Measurements from ENCODE around the gene PHF21A.

PHF21A gene

DNA sequence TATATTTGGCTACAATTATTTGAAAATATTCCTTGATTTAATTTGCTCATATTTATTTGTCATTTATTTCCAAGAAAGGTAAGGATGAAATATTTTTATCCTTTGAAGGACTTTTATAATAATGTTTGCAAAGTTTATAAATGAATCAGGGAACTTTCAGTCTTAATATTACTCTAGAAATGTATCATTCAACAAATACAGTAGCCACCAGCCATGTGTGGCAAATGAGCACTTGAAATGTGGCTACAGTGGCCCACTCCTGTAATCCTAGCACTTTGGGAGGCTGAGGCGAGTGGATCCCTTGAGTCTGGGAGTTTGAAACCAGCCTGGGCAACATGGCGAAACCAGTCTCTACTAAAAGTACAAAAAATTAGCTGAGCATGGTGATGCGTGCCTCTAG is 20.3 kb upstream of the PHF21A start:
- Histone ChIP-seq H3K4me1 (ENCODE audit: control insufficient read depth, insufficient read depth, low read length, unreplicated experiment) (no peaks in the 10 kb centered on the region), H2AFZ (ENCODE audit: low read length, unreplicated experiment) (no peak overlapping the region), H3K79me2 (ENCODE audit: control insufficient read depth, insufficient read depth, low read length, unreplicated experiment) (no peaks in the 10 kb centered on the region), H3K36me3 (ENCODE audit: insufficient read depth, low read length) (no peaks in the 10 kb centered on the region), H3K4me3 (ENCODE audit: low read depth, low read length) (no peak overlapping the region), H3K27ac (ENCODE audit: low read depth, low read length) (no peak overlapping the region), H3K27me3 (ENCODE audit: insufficient read depth, low read length) (peaks cover 4% of the 10 kb centered on the region; the same call in 1 of the 2 replicates)

DNA sequence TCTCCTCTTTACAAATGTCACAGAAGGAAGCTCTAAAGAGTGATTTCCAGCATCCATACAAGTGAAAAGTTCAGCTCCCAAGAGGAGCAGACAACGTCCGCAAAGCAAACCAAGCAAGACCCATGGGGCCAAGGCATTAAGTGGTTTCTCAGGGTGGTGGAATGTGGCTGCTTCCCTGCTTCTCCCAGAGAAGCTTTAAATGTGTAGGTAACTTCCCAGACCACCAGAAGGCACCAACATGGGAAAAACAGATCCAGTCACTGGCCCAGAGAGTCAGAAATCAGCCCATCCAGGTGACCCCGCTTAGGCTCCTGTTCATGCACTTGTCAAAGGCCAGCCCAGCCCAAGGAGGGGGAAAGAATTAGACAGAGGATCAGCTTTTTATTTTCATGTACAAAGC is 13.3 kb upstream of the PHF21A start:
- Histone ChIP-seq H2AFZ (ENCODE audit: low read length, unreplicated experiment) (no peak overlapping the region), H3K27me3 (ENCODE audit: insufficient read depth, low read length) (peaks cover 4% of the 10 kb centered on the region; the same call in 1 of the 2 replicates), H3K27ac (ENCODE audit: low read depth, low read length) (no peak overlapping the region), H3K4me3 (ENCODE audit: low read depth, low read length) (no peak overlapping the region), H3K4me1 (ENCODE audit: control insufficient read depth, insufficient read depth, low read length, unreplicated experiment) (no peaks in the 10 kb centered on the region), H3K79me2 (ENCODE audit: control insufficient read depth, insufficient read depth, low read length, unreplicated experiment) (no peaks in the 10 kb centered on the region), H3K36me3 (ENCODE audit: insufficient read depth, low read length) (no peaks in the 10 kb centered on the region)

DNA sequence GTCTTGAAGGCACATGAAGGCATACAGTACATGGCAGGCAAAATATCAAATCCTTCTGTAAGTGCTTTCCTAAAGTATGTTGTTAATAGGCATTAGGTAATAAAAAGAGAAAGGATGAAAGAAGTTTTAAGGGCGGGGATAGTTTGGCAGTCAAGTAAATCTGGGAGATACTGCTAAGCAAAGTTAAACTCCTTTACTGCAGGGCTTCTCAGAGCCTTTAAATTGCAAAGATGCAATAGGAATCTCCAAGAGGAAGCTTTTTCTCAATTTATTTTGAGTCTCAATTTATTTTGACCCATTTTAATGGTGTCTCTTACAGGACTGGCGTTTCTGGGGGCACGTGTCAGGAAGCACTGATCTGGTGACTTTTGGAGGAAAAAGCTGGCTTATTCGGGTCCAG is 12.8 kb upstream of the PHF21A start:
- Histone ChIP-seq H3K27ac (ENCODE audit: low read depth, low read length) (no peak overlapping the region), H3K36me3 (ENCODE audit: insufficient read depth, low read length) (no peaks in the 10 kb centered on the region), H2AFZ (ENCODE audit: low read length, unreplicated experiment) (no peak overlapping the region), H3K4me3 (ENCODE audit: low read depth, low read length) (no peak overlapping the region), H3K27me3 (ENCODE audit: insufficient read depth, low read length) (peaks cover 4% of the 10 kb centered on the region; the same call in 1 of the 2 replicates), H3K79me2 (ENCODE audit: control insufficient read depth, insufficient read depth, low read length, unreplicated experiment) (no peaks in the 10 kb centered on the region), H3K4me1 (ENCODE audit: control insufficient read depth, insufficient read depth, low read length, unreplicated experiment) (no peaks in the 10 kb centered on the region)

GRCh38 chr11:46133119-46133518 is 11.9 kb upstream of the PHF21A start:
- Histone ChIP-seq H3K27ac (ENCODE audit: low read depth, low read length) (no peak overlapping the region), H3K4me1 (ENCODE audit: control insufficient read depth, insufficient read depth, low read length, unreplicated experiment) (no peaks in the 10 kb centered on the region), H2AFZ (ENCODE audit: low read length, unreplicated experiment) (no peak overlapping the region), H3K27me3 (ENCODE audit: insufficient read depth, low read length) (peaks cover 4% of the 10 kb centered on the region; the same call in 1 of the 2 replicates), H3K79me2 (ENCODE audit: control insufficient read depth, insufficient read depth, low read length, unreplicated experiment) (no peaks in the 10 kb centered on the region), H3K4me3 (ENCODE audit: low read depth, low read length) (no peak overlapping the region), H3K36me3 (ENCODE audit: insufficient read depth, low read length) (no peaks in the 10 kb centered on the region)

DNA sequence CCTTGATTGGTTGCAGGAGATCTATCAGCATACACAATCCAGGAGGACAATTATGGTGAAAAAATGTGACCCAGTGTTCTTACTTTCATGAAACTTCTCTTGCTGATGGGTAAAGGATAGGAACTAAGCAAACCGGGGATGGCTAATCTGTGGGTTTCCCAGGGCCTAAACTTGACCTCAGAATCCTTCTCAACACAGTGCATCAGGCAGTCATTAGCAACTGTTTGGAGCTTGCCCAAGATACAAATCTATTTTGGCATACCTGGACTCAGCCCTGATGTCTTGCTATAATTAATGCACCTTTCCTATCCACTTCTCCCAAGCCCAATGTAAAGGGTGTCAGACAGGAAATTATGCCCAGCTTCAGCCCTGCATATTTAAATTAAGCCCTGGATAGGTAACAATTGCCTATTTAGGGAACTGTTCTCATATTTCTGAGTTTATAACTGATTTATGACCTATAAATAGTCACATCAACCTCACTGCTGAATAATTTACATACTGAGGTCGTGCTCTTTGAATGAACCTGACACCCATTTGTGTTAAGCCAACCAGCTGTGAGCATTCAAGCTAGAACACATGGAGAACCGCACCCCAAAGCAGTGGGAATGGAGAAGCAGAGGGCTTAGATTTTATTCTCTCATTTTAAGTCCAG is 9.2 kb upstream of the PHF21A start:
- Histone ChIP-seq H3K4me1 (ENCODE audit: control insufficient read depth, insufficient read depth, low read length, unreplicated experiment) (peaks cover 9% of the 10 kb centered on the region), H3K4me3 (ENCODE audit: low read depth, low read length) (no peak overlapping the region), H3K36me3 (ENCODE audit: insufficient read depth, low read length) (no peaks in the 10 kb centered on the region), H2AFZ (ENCODE audit: low read length, unreplicated experiment) (no peak overlapping the region), H3K79me2 (ENCODE audit: control insufficient read depth, insufficient read depth, low read length, unreplicated experiment) (no peaks in the 10 kb centered on the region), H3K27me3 (ENCODE audit: insufficient read depth, low read length) (no peaks in the 10 kb centered on the region), H3K27ac (ENCODE audit: low read depth, low read length) (no peak overlapping the region)

DNA sequence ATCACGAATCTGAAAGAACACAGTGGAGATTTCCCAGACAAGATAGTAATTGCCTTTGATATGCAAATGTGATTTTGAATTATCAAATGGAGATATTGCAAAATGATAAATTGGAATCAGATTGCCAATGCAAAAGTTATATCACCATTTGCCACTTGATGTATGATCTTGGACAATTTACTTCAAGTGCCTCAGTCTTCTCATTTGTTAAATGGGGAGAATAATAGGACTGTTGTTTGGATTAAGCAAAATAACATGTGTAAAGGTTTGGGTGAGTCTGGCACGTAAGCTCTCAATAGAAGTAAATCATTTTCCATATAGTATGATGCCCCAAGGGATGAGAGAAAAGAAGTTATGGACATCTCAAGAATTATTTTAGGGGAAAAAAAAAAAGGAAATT is 7.9 kb upstream of the PHF21A start:
- H3K27ac ChIP-seq (ENCODE audit: low read depth, low read length), result no peak overlapping the region
- no peak overlapping the region for H2AFZ ChIP-seq (ENCODE audit: low read length, unreplicated experiment)
- H3K4me3 ChIP-seq (ENCODE audit: low read depth, low read length), result no peak overlapping the region
- no peaks in the 10 kb centered on the region for H3K79me2 ChIP-seq (ENCODE audit: control insufficient read depth, insufficient read depth, low read length, unreplicated experiment)
- no peaks in the 10 kb centered on the region for H3K36me3 ChIP-seq (ENCODE audit: insufficient read depth, low read length)
- peaks cover 9% of the 10 kb centered on the region for H3K4me1 ChIP-seq (ENCODE audit: control insufficient read depth, insufficient read depth, low read length, unreplicated experiment)
- no peaks in the 10 kb centered on the region for H3K27me3 ChIP-seq (ENCODE audit: insufficient read depth, low read length)

DNA sequence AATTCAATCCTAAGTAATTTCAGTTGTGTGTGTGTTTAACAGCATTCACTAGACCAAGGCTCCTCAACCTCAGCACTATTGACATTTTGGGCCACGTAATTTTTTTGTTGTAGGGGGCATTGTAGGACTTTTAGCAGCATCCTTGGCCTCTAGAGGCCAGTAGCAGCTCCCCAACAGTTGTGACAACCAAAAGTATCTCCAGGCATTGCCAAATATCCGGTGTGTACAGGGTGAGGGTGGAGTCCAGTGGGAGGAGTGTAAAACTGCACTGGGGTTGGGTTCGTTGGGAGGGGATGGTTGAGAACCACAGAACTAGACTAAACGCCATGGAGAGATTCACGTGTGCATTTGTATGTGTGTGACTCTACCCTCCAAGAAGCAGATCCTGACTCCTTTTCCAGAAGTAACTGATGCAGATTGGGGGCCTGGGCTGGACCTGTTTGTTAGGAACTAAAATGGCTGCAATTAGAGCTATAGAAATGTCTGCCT is 5.9 kb upstream of the PHF21A start:
- Histone ChIP-seq H3K36me3 (ENCODE audit: insufficient read depth, low read length) (no peaks in the 10 kb centered on the region), H3K4me1 (ENCODE audit: control insufficient read depth, insufficient read depth, low read length, unreplicated experiment) (peaks cover 16% of the 10 kb centered on the region), H3K79me2 (ENCODE audit: control insufficient read depth, insufficient read depth, low read length, unreplicated experiment) (no peaks in the 10 kb centered on the region), H2AFZ (ENCODE audit: low read length, unreplicated experiment) (peak overlapping the region; percentile 19), H3K4me3 (ENCODE audit: low read depth, low read length) (no peak overlapping the region), H3K27me3 (ENCODE audit: insufficient read depth, low read length) (no peaks in the 10 kb centered on the region), H3K27ac (ENCODE audit: low read depth, low read length) (no peak overlapping the region)

DNA sequence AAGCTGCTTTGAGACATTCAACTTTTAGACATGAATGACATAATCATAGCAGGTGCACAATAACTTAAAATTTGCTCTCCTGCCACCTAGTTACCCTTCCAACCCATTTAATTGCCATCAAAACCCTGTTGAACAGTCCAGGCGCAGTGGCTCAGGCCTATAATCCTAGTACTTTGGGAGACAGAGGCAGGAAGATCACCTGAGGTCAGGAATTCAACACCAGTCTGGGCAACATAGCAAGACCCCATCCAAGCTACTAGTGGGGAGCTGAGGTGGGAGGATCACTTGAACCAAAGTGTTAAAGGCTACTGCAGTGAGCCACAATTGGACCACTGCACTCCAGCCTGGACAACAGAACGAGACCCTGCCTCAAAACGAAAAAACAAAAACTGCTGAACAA is 4.0 kb upstream of the PHF21A start:
- Histone ChIP-seq H3K4me3 (ENCODE audit: low read depth, low read length) (no peak overlapping the region), H3K4me1 (ENCODE audit: control insufficient read depth, insufficient read depth, low read length, unreplicated experiment) (peaks cover 16% of the 10 kb centered on the region), H3K27me3 (ENCODE audit: insufficient read depth, low read length) (no peaks in the 10 kb centered on the region), H3K79me2 (ENCODE audit: control insufficient read depth, insufficient read depth, low read length, unreplicated experiment) (peaks cover 3% of the 10 kb centered on the region), H3K27ac (ENCODE audit: low read depth, low read length) (no peak overlapping the region), H3K36me3 (ENCODE audit: insufficient read depth, low read length) (no peaks in the 10 kb centered on the region), H2AFZ (ENCODE audit: low read length, unreplicated experiment) (no peak overlapping the region)

GRCh38 chr11:46122945-46123715 is 1.9 kb upstream of the PHF21A start:
- peaks cover 20% of the 10 kb centered on the region for H3K4me1 ChIP-seq (ENCODE audit: control insufficient read depth, insufficient read depth, low read length, unreplicated experiment)
- no peaks in the 10 kb centered on the region for H3K36me3 ChIP-seq (ENCODE audit: insufficient read depth, low read length)
- no peak overlapping the region for H3K27ac ChIP-seq (ENCODE audit: low read depth, low read length)
- peaks cover 17% of the 10 kb centered on the region for H3K79me2 ChIP-seq (ENCODE audit: control insufficient read depth, insufficient read depth, low read length, unreplicated experiment)
- no peaks in the 10 kb centered on the region for H3K27me3 ChIP-seq (ENCODE audit: insufficient read depth, low read length)
- H3K4me3 ChIP-seq (ENCODE audit: low read depth, low read length), result peak overlapping the region; percentile 79; the same call in 1 of the 2 replicates
- H2AFZ ChIP-seq (ENCODE audit: low read length, unreplicated experiment), result no peak overlapping the region

GRCh38 chr11:46121724-46122477 is 647 bp upstream of the PHF21A start:
- peaks cover 26% of the 10 kb centered on the region for H3K4me1 ChIP-seq (ENCODE audit: control insufficient read depth, insufficient read depth, low read length, unreplicated experiment)
- H3K27ac ChIP-seq (ENCODE audit: low read depth, low read length), result peak overlapping the region; percentile 21; the same call in 1 of the 2 replicates
- H3K79me2 ChIP-seq (ENCODE audit: control insufficient read depth, insufficient read depth, low read length, unreplicated experiment), result peaks cover 29% of the 10 kb centered on the region
- peak overlapping the region; percentile 51 for H2AFZ ChIP-seq (ENCODE audit: low read length, unreplicated experiment)
- no peaks in the 10 kb centered on the region for H3K27me3 ChIP-seq (ENCODE audit: insufficient read depth, low read length)
- H3K4me3 ChIP-seq (ENCODE audit: low read depth, low read length), result peak overlapping the region; percentile 79
- no peaks in the 10 kb centered on the region for H3K36me3 ChIP-seq (ENCODE audit: insufficient read depth, low read length)

All from ACC112 (cell line).